SHP77 (cell line): ENCODE data around the gene MPHOSPH6.
"Not testable (repeated sequence)": the region's sequence is repeated elsewhere in the genome, so short reads cannot be mapped to it uniquely, and the experiment has no call there.

Experiments
- DNase-seq, 2 experiments: peaks; one replicate each; lab custom pipeline; 2025; lab: John Stamatoyannopoulos, UW

Gene MPHOSPH6

GRCh38 chr16:82118749-82119148 is 51.3 kb downstream of the MPHOSPH6 start:
- no peak for DNase-seq

GRCh38 chr16:82116535-82116934 is 53.5 kb downstream of the MPHOSPH6 start:
- DNase-seq, result no peak

GRCh38 chr16:82113741-82114140 is 56.3 kb downstream of the MPHOSPH6 start:
- no peak for DNase-seq

GRCh38 chr16:82111944-82112343 is 58.1 kb downstream of the MPHOSPH6 start:
- no peak for DNase-seq

GRCh38 chr16:82109266-82109665 is 60.8 kb downstream of the MPHOSPH6 start:
- not testable (repeated sequence) for DNase-seq

GRCh38 chr16:82108774-82109173 is 61.2 kb downstream of the MPHOSPH6 start:
- no peak for DNase-seq

- DNase-seq, result no peak
These were observed 61.9 kb downstream of the MPHOSPH6 start for GRCh38 chr16:82108100-82108499.

GRCh38 chr16:82105107-82105506 is 64.9 kb downstream of the MPHOSPH6 start:
- no peak for DNase-seq
